LNCaP clone FGC (cell line): ENCODE data around the gene CUBN.

Experiments
- DNase-seq: peaks from one replicate; pipeline ENCODE4 v3.0.0-alpha.2; 2011; ENCODE audit warnings: low read depth
- H3K4me3 ChIP-seq: 2 replicates; pipeline ENCODE4 v1.5.1; 2011; ENCODE audit warnings: mild to moderate bottlenecking, low read depth, low read length, control low read depth
- TF ChIP-seq, protein P1 (sequence below): IDR thresholded peaks from 2 replicates; pipeline ENCODE4 v1.5.1; 2012; ENCODE audit warnings: mild to moderate bottlenecking; ENCODE audit not compliant: control insufficient read depth, insufficient read depth; ENCODE audit errors: extremely low read depth

The CUBN gene

DNA sequence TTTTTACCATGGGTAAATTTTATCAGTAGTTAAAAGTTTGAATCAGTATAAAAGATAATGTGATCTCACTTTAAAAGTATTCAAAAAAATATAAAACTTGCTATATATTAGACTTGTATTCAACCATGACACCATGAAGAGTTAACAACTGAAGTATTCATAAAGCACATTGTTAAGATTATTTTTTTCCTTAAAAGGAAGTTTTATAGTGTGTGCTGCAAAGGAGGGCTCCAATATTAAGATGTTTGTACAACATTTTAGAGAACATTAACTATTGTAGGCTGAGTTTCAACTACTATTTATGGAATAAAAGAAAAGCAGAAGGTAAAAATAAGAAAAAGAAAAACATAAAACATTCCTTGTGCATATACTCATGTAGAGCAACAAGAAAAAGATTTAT lies 24.5 kb upstream of the CUBN start:
- TF ChIP-seq, protein P1, sequence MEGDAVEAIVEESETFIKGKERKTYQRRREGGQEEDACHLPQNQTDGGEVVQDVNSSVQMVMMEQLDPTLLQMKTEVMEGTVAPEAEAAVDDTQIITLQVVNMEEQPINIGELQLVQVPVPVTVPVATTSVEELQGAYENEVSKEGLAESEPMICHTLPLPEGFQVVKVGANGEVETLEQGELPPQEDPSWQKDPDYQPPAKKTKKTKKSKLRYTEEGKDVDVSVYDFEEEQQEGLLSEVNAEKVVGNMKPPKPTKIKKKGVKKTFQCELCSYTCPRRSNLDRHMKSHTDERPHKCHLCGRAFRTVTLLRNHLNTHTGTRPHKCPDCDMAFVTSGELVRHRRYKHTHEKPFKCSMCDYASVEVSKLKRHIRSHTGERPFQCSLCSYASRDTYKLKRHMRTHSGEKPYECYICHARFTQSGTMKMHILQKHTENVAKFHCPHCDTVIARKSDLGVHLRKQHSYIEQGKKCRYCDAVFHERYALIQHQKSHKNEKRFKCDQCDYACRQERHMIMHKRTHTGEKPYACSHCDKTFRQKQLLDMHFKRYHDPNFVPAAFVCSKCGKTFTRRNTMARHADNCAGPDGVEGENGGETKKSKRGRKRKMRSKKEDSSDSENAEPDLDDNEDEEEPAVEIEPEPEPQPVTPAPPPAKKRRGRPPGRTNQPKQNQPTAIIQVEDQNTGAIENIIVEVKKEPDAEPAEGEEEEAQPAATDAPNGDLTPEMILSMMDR = no peak
- no peak for DNase-seq
- no peak overlapping the region for H3K4me3 ChIP-seq

DNA sequence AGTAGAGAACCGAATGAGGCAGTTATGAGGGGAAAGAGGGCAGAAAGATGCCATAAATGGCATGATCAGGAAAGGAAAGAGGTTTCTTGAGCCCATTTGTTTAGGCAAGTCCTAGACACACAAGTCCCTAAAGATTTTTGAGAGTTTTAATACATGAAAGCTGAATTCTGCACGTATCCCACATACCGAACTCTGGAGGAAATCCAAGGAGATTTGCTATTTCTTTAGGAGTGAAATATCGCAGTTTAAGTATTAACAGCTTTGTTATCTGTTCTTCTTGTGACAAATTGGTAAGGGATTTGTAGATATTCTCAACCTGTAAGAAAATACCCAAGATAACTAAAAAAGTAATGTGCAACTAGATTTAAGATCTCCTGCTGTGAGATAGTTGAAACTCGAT lies 23.7 kb upstream of the CUBN start:
- H3K4me3 ChIP-seq = no peak overlapping the region
- TF ChIP-seq, protein P1 = no peak
- no peak for DNase-seq

DNA sequence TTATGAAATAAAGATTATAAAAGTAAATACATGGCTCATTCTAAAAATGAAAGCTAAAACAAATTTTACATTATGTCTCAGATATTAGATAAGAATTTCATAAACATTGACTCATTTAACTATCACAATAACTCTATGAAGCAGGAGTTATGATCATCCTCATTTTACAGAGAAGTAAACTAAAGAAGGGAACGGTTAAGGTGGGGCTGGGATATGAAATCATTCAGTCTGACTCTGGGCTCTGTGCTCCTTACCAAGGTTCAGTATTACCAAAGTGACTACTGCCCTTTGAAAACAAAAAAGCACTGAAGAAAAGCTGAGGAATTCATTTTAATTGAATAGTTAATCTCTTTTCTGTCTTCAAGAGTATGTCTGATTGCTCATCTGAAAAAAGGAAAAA lies 22.1 kb upstream of the CUBN start:
- DNase-seq = no peak
- TF ChIP-seq, protein P1 = no peak
- no peak overlapping the region for H3K4me3 ChIP-seq

DNA sequence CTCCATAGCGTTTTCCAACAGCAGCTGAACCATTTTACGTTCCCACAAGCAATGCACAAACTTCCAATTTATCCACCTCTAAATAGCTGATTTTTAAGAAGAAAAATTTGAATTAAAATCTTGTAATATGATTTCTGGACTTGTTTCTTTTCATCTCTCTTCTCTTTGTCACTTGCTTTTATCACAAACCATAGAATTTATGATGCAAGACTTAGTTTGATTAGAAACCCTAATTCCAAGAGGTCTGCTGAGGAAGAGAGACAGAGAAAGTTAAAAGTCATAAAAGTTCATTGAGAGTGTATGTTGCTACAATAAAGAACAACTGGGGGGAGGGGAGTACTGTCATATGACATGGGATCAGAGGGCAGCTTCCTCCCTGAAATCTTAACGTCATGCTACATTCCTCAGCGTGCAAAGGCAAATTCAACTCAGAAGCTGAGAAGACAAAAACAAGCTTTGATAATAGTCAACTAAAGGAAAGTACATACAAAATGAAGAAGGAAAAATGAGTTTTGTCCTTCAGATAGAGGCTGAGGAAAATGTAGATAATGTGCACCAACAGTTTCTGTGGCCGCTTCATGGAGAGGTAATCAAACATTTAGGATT lies 18.4 kb upstream of the CUBN start:
- no peak overlapping the region for H3K4me3 ChIP-seq
- DNase-seq = no peak
- TF ChIP-seq, protein P1 = no peak

DNA sequence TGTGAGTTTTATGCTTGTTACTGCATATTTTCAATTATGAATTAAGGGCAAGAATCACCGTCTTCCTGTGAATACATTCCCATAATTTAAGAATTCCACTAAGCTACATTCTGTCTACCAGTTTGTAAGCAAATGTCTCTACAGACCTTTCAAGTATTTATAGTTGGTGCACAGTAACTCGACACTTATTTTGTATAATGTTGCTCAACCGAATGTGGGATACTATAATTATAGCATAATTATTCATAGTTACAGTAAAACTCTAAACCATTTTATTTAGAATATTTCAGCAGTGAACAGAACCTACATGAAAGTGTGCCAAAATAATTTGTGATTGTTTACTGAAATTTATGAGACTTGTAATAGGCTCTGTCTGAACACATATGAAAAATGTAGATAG lies 17.3 kb upstream of the CUBN start:
- TF ChIP-seq, protein P1 = no peak
- DNase-seq = no peak
- no peak overlapping the region for H3K4me3 ChIP-seq

DNA sequence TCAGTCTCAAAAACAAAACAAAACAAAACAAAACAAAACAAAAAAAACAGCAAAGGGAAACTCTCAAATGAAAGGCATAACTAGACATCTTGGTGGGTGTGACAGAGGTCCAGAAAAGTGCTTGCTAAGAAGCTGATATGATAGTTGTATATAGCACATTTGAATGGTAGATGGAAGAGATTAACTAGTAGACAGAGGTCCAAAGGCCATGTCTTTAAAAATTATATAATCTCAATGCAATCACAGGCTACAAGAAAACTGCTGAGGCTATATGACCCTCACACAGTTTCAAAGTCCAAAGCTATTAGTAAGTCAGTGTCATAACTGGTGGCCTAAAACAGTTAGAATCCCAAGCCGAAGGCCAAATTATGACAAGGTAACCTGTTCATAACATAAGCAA lies 15.6 kb upstream of the CUBN start:
- TF ChIP-seq, protein P1 = no peak
- no peak overlapping the region for H3K4me3 ChIP-seq
- DNase-seq = no peak

DNA sequence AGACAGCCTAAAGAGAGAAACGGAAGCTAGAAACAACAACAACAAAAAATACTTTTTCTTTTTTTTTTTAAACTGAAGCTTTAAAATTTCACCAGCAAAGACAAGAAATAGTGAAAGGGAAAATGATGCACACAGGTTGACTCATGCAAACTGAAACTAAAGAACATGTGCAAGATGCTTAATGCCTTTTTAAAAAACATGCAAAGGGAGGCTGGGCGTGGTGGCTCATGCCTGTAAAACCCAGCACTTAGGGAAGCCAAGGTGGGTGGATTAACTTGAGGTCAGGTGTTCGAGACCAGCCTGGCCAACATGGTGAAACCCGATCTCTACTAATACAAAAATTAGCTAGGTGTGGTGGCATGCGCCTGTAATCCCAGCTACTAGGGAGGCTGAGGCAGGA lies 15.1 kb upstream of the CUBN start:
- peak overlapping the region; percentile 25 for H3K4me3 ChIP-seq
- DNase-seq = no peak
- TF ChIP-seq, protein P1 = no peak
